NCI-H1105 treated with DMSO at 0.1 percent for 48 hours (cell line): Measurements from ENCODE around the gene KITLG.
"Not testable (repeated sequence)": the region's sequence is repeated elsewhere in the genome, so short reads cannot be mapped to it uniquely, and the experiment has no call there.

Source experiments
- DNase-seq: peaks from one replicate; lab custom pipeline; 2025; lab: John Stamatoyannopoulos, UW

The KITLG gene, protein sequence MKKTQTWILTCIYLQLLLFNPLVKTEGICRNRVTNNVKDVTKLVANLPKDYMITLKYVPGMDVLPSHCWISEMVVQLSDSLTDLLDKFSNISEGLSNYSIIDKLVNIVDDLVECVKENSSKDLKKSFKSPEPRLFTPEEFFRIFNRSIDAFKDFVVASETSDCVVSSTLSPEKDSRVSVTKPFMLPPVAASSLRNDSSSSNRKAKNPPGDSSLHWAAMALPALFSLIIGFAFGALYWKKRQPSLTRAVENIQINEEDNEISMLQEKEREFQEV

GRCh38 chr12:88580051-88580871, at the start of gene KITLG:
Gene KITLG, minus strand, starts transcription at chr12:88580471. Its CDS starts 193 bp downstream, at chr12:88580278.
- peak; percentile 89 for DNase-seq

- no peak for DNase-seq
Measured at GRCh38 chr12:88628856-88629509, 48.7 kb upstream of the KITLG start.

DNA sequence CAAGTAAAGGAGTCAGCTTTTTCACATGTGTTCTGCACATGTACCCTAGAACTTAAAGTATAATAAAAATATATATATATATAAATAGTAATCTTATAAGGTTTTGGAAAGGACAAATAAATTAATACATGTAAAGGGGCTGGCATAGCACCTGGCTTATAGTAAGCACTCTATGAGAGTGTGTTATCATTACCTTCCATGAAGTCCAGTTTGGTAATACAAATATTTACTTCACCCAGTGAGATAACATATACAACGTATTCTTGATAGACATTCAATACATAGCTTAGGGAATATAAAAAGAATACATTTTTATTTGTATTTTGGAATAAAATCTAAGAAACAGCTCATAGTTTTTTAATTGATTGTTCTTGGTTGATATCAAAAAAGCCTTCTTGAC, 47.8 kb upstream of the KITLG start:
- not testable (repeated sequence) for DNase-seq

GRCh38 chr12:88627501-88627900, 47.2 kb upstream of the KITLG start:
- no peak for DNase-seq

GRCh38 chr12:88625356-88625755, 45.1 kb upstream of the KITLG start:
- no peak for DNase-seq

DNA sequence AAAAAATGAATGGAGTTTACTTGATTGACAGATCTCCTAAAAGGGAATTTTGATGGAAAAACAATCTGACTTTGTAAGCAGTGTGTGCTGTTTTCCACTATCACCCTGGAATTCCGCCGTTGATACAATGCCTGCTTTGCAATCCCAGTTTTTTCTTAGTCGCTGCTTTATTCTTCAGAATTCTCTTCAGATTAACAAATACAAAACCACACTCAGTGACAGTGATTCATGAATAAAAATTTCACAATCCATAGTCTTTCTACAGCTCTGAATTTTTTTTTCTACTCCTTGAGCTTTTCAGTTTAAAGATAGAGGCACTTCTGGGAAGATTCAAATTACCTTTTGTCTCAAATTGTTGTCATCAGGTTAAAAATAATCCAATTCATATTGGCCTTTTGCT, 44.6 kb upstream of the KITLG start:
- no peak for DNase-seq

DNA sequence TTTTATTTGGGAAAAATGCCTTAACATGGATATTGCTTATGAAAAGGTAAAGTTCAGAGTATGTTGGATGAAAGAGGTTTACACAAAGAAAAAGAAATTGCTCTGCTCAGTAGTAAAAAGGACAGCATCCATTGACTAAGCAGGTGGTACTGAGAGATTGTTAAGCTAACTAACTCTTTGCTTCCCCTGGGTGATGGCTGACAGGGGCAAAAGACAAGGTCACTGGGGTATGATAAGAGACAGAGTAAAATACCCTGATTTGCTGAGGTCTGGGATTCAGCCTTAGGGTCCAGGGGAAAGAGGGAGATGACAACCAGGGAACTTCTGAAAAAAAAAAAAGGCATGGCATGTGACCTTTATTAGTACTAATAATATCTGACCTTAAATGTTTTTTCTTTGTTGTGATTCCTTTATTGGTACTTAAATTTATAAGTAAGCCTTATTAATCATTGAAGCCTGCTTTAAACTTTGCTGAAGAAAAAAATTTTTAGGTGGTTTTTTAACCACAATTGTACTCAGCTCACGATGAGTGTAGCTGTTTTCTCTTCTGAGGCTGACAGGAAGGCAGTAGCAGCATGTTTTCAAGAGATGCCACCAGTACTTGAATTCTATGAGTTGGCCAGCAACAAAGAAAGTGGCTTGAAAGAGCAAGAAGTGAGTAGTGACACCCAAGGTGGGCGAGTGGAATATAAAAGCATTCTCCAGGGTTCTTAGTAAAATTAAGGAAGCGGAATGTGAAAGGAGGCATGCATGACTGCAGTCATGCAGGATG, 43.7 kb upstream of the KITLG start:
- DNase-seq = no peak

- no peak for DNase-seq
Measured at GRCh38 chr12:88617352-88617751, 37.1 kb upstream of the KITLG start.

DNA sequence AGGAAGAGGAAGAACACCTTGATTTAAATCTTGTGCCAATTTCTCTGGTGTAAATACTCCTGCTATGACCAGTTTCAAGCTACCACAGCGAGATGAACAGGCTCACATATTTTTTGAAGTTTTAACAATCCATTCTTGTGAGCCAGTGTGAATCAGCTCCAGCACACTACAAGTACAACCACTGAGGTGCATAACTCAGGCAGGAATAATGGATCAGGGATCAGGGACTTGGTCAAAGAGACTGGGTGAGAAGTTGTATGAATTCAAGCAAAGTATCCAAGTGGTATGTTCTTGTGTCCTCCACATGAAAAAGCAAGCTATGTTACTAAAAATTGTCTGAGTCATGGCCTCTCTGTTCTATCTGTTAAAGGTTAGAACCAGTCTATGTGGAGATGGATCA, 35.2 kb upstream of the KITLG start:
- no peak for DNase-seq

GRCh38 chr12:88604646-88605045, 24.4 kb upstream of the KITLG start:
- DNase-seq = no peak

DNA sequence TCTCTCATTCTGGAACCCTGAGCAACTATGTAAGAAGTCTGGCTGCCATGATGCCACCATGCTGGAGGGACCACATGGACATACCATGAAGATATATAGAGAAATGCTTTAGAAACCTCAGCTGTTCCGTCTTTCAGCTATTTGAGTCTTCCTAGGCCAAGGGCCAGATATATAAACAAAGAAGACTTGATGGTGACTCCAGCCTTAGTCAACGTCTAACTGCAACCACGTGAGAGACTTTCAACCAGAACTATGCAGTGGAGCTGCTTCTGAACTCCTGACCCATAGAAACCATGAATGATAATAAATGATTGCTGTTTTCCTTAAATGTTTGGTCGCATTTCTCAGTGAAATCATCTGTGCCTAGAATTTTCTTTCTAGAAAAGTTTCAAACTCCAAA, 20.0 kb upstream of the KITLG start:
- no peak for DNase-seq

GRCh38 chr12:88597365-88597764, 17.1 kb upstream of the KITLG start:
- no peak for DNase-seq

GRCh38 chr12:88595697-88596096, 15.4 kb upstream of the KITLG start:
- DNase-seq = no peak

DNA sequence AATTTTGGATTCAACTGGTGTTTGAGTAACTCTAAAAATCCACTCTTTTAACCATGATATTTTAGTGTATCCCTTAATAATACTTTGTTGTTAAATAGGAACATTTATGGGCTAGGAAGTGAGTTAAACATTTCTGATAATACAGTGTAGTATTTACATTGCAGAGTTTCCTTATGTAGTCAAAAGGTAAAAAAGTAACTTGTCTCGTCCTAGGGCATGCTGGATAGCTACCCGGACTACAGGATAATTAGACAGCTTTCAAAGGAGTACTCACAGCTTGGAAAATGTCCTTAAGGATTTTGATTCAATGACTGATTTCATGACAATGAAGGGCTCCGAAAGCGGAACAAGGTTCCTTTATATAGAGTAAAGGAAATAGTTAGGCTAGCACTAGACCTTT, 14.5 kb upstream of the KITLG start:
- DNase-seq = no peak

GRCh38 chr12:88591343-88591742, 11.1 kb upstream of the KITLG start:
- DNase-seq = no peak

GRCh38 chr12:88590851-88591250, 10.6 kb upstream of the KITLG start:
- no peak for DNase-seq

GRCh38 chr12:88585077-88585476, 4.8 kb upstream of the KITLG start:
- no peak for DNase-seq

GRCh38 chr12:88579601-88580050, 645 bp downstream of the KITLG start:
- peak; percentile 55 for DNase-seq

- peak; percentile 83 for DNase-seq
Measured at GRCh38 chr12:88579161-88579517, 1.1 kb downstream of the KITLG start.

DNA sequence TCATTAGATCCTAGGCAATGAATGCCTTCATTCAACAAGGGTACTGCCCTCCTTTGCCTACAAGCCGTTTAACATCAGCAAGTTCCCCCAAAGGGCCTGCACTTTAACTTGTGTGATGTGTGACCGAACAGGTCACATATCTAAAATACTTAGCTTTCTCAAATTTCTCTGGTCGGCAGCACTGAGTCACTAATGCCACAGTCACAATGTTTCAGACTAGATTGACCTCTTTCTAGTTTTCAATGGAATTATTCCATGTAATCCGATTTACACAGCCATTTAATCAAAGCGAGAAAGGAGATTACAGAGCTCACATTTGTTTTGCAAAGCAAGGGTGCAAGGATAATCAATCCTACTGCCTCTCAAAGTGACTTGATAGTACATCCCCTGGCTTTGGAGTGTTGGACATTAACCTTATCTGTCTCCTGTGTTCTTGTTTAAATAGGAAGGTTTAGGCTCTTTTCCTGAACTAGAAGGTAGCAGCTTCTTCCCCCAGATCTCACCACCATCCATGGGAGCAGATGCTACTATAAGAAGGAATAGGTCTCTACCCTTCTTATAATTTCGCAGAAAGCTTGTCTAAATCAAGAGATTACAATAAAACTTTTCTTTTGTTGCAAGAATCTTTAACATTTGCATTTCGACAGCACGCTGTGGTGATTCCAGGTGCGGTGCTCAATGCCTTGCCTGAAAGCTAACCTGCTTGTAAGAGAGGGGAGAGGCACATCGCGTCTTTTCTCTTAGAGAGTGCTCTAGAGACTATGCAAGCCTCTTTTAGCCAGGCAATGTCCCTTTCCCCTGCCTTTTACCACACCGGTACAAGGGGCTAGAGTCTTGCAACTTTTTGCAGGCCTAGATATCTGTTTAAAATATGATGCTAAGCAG, 1.8 kb downstream of the KITLG start:
- DNase-seq = peak; percentile 75

DNA sequence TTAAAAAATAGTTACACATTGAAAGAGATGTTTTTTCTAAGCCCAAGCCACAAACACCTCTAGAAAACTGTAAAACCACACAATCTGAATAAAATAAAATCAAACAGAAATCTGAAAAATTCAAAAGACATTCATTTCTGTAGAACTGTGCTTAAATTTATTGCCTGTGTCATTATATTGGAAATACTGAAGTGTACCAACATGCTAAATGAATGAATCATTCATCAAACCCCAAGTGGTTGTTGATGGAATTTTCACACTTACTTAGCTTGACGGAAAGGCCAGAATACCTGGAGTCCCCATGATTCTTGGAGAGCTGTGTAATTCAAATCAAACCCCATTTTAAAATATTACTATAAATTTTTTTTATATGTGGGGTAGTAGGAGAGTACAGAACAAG, 2.7 kb downstream of the KITLG start:
- DNase-seq = no peak
